GM12872 (cell line): Measurements from ENCODE around the gene RMC1.

Experiments used
- CTCF ChIP-seq: IDR thresholded peaks from 3 replicates; pipeline ENCODE4 v1.5.1; 2011; ENCODE audit warnings: low read depth, mild to moderate bottlenecking, low read length, moderate library complexity; ENCODE audit not compliant: insufficient read depth

RMC1 gene

GRCh38 chr18:23569299-23570063, 66.2 kb downstream of the RMC1 start:
- TF ChIP-seq CTCF, result no peak

GRCh38 chr18:23570912-23571504, 67.7 kb downstream of the RMC1 start:
- no peak for TF ChIP-seq CTCF

- TF ChIP-seq CTCF, result no peak
These were observed 68.7 kb downstream of the RMC1 start for GRCh38 chr18:23572012-23572411.

GRCh38 chr18:23572570-23572969, 69.3 kb downstream of the RMC1 start:
- no peak for TF ChIP-seq CTCF

- TF ChIP-seq CTCF, result no peak
These were observed 69.7 kb downstream of the RMC1 start for GRCh38 chr18:23573020-23573419.

- no peak for TF ChIP-seq CTCF
These were observed 70.5 kb downstream of the RMC1 start for GRCh38 chr18:23573626-23574431.

- TF ChIP-seq CTCF, result no peak
These were observed 71.4 kb downstream of the RMC1 start for GRCh38 chr18:23574611-23575308.
